Measurements from ENCODE around the gene ULK1.
"Not testable (repeated sequence)": the region's sequence is repeated elsewhere in the genome, so short reads cannot be mapped to it uniquely, and the experiment has no call there.

The ULK1 gene

GRCh38 chr12:131883521-131883900 lies 10.9 kb upstream of the ULK1 start:
- no peak overlapping the region for H3K27ac ChIP-seq
- TF ChIP-seq ZFX (IDR thresholded peaks at IDR 0.05; ENCODE audit: borderline replicate concordance), result no peak
- TF ChIP-seq CTCF (IDR thresholded peaks at IDR 0.05), result no peak

GRCh38 chr12:131885076-131885475 lies 9.3 kb upstream of the ULK1 start:
- H3K27ac ChIP-seq, result not testable (repeated sequence)

- TF ChIP-seq CTCF (IDR thresholded peaks at IDR 0.05) (no peak), ZFX (IDR thresholded peaks at IDR 0.05; ENCODE audit: borderline replicate concordance) (no peak)
- no peak overlapping the region for H3K27ac ChIP-seq
Observed at GRCh38 chr12:131885543-131886057, 8.8 kb upstream of the ULK1 start.

- not testable (repeated sequence) for H3K27ac ChIP-seq
Observed at GRCh38 chr12:131891722-131892121, 2.7 kb upstream of the ULK1 start.

- TF ChIP-seq CTCF (IDR thresholded peaks at IDR 0.05), result no peak
- no peak for TF ChIP-seq ZFX (IDR thresholded peaks at IDR 0.05; ENCODE audit: borderline replicate concordance)
- H3K27ac ChIP-seq, result no peak overlapping the region
Observed at GRCh38 chr12:131892711-131893604, 1.5 kb upstream of the ULK1 start.

GRCh38 chr12:131893605-131894312 lies 663 bp upstream of the ULK1 start:
- no peak overlapping the region for H3K27ac ChIP-seq

GRCh38 chr12:131894981-131895639 lies 688 bp downstream of the ULK1 start:
- H3K27ac ChIP-seq, result peak overlapping the region; percentile 82
- TF ChIP-seq CTCF (IDR thresholded peaks at IDR 0.05) (no peak), ZFX (IDR thresholded peaks at IDR 0.05; ENCODE audit: borderline replicate concordance) (no peak)

More at GRCh38 chr12:131893605-131894312, 663 bp upstream of the ULK1 start:
- TF ChIP-seq ZFX (IDR thresholded peaks at IDR 0.05; ENCODE audit: borderline replicate concordance) (no peak), CTCF (IDR thresholded peaks at IDR 0.05) (no peak)

- TF ChIP-seq CTCF (IDR thresholded peaks at IDR 0.05) (no peak), ZFX (IDR thresholded peaks at IDR 0.05; ENCODE audit: borderline replicate concordance) (no peak)
- H3K27ac ChIP-seq, result peak overlapping the region; percentile 82
Observed at GRCh38 chr12:131895640-131896079, 1.2 kb downstream of the ULK1 start.
